IPS-NIHi7 (cell line): ENCODE data around the gene FOXD2.
A peak's percentile ranks its signal among the peaks of the same experiment; 100 is the strongest.

Experiments used
- DNase-seq: peaks from one replicate; pipeline ENCODE4 v3.0.0; 2012; ENCODE audit warnings: mixed read lengths; ENCODE audit errors: extremely low spot score

FOXD2 gene

DNA sequence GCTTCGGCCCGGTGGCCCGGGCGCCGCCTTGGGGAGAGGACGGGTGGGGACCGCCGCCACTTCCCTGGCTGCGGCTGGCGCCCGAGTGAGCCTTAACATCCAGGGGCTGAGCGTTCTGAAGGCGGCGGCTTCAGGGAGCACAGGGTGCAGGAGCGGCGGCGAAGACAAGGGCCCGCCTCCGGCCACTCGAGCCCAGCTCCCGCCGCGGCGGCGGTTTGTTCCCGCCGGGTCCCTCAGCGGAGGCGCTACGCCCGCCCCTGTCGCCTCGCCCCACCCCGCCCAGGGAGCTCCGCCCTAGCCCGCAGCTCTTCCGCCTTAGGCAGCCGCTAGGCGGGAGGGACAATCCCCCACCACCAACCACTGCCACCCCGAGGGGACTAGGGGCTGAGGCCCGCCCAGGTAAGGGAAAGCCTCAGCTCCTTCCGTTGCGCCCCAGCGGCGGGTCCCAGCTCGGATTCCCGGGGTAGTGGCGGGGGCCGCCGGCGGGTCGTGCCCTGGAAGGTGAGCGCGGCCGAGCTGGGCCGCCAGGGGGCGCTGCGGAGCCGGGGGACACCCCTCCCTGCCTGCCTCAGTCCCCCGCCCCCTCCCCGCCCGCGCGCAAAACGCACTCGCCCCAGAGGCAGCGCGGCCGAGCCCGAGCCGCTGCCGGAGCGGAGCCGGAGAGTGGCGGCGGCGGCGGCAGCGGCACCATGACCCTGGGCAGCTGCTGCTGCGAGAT, at the start of gene FOXD2:
TSS of gene FOXD2 (plus strand) at position 598 of the 718 bp plus-strand sequence. CDS start at position 690, 92 bp downstream.
- DNase-seq, result peak; percentile 88

DNA sequence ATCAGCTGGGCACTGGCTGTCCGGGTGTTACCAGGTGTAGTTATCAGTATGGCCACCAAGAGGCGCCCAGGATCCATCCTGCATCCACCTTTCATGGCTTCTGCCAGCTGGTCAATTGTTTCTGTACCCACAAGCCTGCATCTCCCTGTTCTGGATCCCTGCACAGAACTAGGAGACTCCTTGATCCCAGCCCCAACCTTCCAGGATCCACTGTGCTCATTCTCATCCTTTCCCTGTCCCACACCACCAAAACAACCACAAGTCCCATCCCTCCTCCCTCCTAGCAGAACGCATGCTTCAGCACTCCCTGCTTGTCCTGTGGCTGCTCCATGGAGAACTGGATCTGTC, 49.0 kb upstream of the FOXD2 start:
- peak; percentile 89 for DNase-seq

GRCh38 chr1:47389731-47390130, 48.1 kb upstream of the FOXD2 start:
- no peak for DNase-seq

DNA sequence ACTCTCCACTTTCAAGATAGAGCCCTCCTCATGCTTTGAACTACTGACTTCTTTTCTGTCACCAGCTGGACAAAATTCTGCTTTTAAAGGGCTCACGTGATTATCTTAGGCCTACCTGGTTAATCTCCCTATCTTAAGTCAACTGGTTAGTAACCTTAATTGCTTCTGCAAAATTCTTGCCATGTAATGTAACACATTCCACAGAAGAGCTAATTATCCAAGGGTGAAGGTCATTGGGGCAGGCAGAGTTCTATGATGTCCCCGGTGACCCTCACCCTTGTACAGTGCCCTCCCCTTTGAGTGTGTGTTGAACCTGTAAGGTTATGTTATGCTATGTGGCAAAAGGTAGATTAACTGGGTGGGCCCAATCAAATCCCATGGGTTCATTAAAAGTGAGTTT, 47.0 kb upstream of the FOXD2 start:
- DNase-seq, result no peak

- DNase-seq, result no peak
Observed at GRCh38 chr1:47393141-47393540, 44.7 kb upstream of the FOXD2 start.

- DNase-seq, result no peak
Observed at GRCh38 chr1:47395433-47395832, 42.4 kb upstream of the FOXD2 start.

DNA sequence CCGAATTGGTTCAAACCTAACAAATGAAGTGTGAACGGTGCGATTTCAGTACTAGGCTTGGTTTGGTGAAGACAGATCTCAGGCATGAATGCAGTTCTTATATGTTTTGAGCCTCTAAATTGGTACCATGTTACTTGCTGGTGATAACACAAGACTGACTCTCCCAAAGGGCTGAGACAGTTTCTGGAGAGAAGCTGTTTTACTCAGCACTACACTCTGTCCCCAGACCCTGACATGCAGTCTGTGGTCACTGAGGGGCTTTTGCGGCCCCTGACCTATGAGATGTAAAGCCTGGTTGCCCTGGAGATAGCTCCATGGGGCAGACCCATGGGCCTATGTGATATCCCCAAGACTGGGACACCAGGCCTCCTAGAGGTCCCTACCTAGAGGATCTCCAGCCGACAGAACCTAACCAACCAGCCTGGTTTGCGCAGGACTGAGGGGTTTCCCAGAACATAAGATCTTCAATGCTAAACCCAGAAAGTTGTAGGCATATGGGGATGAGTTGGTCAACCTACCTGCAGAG, 41.1 kb upstream of the FOXD2 start:
- no peak for DNase-seq

DNA sequence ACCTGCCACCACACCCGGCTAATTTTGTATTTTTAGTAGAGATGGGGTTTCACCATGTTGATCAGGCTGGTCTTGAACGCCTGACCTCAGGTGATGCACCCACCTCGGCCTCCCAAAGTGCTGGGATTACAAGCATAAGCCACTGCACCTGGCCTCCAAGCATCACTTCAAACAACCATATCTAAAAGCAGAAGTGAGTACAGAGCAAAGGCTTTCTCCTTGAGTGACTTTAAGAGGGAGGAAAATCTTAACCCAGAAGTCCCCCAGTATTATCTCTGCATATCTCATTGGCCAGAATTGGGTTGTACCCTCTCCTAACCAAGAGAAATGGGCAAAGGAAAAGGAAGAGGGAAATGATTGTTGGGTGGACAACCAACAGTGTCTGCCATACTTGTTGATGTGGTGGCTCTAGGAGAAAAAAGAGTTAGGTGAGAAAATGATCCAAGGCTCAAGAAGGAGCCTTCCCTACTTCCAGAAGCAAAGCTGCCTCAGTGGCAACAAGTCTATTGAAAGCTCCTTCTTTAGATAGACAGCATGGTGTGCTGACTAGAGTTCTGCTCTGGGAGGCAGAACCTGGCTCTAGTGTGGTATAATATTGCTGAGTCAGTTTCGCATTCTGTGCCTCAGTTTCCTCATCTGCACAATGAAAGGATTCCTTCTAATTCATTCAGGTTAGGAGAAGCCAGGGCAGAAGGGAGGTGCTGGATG, 38.6 kb upstream of the FOXD2 start:
- no peak for DNase-seq

DNA sequence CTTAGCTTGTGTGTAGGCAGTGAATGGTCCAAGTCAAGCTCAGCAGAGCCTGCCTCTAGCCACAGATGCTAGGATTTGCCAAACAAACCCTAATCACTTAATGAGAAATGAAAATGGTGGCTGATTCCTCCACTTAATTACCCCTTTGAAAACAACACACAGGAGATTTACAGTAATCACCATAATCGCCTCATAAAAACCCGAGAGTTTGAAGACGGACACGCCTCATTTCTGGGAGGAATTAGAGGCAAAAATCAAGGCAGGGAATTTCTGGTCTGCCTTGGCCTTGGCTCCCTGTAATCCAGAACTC, 38.0 kb upstream of the FOXD2 start:
- no peak for DNase-seq

DNA sequence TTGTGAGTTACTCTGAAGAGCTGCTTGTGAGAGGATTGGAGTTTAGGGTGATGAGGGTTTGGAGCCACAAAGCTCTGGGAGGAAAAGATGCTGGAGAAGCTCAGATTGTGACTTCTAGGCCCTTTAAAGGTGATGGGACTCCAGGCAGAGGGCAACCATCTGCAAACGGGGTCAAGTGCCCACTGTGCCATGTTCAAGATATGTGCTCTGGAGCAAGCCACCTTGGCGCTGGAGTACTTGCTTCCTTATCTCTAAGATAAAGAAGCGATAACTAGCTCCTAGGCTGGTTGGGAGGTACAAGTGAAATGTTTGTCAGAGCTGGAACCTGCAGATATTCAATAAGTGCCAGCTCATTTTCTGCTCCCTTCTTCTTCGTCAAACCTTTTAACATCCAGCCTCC, 36.1 kb upstream of the FOXD2 start:
- no peak for DNase-seq

DNA sequence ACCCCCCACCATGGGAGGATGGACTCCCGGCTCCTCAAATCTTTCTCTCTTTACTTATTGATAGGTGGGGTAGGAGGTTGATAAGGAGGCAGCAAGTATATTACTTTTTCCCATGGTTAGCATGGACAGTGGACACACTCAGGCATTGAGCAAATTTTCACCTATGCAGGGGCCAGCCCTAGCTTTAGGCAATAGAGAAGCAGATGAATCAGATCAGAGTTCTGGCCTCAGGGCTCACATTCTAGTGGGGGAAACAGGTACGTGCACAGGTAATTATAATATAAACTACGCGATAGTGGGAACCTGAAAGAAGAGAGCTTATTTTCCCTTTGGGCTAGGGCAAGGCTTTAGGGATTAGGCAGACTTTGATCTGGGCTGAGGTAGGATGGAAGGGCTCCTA, 35.3 kb upstream of the FOXD2 start:
- no peak for DNase-seq

DNA sequence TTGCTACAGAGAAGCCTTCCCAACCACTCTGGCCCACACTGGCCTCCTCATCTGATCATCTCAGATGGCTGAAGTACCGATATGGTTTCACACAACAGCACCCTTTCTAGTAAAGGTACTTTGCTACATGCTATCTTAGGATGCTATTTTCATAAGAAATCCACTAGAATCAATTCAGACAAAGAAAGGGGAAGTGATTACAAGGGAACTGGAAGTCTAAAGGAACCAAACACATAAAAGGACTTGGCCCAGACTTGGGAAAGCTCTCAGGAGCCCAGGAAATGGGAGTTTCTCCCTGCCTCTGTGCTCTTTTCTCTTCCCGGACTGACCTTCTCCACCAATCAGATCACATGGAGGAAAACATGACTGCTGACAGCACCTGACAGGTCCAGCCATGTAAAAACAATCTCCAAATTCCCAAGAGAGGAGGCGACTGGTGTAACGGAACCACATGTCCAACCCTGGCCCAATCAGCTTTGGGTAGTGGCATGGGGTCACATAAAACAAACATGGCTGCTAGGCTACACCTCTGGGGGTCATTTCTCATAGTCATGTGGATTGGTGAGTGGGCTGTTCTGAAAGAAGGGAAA, 34.4 kb upstream of the FOXD2 start:
- DNase-seq, result no peak

DNA sequence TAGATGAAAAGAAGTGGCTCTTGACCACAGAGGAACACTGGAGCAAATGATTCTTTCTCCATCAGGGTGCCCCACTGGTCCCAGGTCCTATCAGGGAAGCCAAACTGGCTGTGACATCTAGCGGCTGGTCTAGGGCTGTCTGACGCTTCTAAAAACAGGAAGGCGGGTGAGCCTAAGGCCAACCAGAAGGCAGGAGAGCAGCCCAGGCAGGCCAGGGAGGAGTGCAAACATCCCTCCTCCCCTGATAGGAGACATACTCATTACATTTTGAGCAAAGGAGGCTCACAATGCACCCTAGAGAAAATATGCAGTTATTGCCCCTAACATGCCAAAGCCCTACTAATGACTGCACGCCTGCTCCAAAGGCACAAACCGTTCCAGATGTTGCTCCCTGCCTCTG, 32.1 kb upstream of the FOXD2 start:
- no peak for DNase-seq

DNA sequence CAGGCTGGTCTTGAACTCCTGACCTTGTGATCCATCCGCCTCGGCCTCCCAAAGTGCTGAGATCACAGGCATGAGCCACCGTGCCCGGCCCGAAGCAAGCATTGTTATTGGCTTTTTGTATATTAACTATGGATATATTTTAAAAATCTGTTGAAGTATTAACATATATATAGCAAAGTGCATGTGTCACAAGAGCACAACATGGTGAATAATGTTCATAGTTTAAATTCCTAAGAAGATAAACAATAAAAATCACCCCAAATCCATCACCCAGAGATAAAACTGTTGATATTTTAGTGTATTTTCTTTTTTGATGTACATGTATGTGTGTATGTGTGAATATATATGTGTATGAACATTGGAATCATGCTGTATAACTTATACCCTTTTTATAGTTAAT, 30.9 kb upstream of the FOXD2 start:
- DNase-seq, result no peak

DNA sequence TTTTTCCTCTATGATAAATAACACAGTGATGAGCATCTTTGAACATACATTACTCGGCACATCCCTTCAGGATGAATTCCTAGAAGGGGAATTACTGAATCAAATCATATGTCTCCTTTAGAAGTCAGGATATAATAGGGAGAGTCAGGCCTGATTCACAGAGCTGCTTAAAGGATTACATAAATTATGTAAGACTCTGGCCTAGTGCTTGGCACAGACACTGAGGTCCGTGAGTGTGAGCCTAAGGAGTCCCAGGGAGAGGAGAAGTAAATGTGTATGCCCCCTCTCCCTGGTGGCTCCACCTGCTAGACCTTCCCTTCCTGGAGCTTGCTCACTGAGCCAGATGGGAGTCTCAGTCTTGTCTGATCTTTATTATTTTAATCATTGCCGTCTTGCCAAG, 30.4 kb upstream of the FOXD2 start:
- DNase-seq, result no peak

DNA sequence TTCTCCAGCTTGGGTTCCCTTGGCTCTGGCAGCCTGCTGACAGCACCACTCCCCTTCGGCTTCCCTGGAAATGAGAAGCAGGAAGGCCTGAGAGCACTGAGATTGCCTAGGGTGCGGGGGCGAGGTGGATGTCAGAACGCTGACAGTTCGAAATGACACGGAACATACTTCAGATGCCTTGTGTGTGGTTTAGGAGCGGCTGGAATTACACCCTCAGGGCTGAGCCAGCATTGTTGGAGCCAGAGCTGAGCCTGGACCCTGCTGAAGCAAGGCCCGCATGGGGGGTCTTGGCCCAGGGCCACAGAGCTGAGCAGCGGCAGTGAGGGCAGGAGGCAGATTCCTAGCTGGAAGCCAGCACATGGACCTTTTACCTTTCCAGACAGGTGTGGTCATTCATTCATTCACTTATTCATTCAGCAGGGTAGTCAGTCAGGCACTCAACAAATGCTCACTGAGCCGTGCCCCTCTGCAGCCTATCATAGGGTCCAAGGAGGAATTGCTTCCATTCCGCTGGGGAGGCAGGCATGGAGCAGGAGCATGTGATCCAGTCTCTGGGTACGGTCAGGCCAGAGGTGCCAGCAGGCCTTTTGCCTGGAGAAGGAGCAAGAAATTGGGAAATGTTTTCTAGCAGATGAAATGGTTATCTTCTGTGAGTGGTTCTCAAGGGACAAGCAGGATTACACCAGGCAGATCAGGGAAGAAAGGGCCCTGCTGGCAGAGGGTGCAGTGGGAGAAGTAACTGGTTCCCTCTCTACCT, 28.4 kb upstream of the FOXD2 start:
- DNase-seq, result no peak

GRCh38 chr1:47410068-47410455, 27.8 kb upstream of the FOXD2 start:
- no peak for DNase-seq

DNA sequence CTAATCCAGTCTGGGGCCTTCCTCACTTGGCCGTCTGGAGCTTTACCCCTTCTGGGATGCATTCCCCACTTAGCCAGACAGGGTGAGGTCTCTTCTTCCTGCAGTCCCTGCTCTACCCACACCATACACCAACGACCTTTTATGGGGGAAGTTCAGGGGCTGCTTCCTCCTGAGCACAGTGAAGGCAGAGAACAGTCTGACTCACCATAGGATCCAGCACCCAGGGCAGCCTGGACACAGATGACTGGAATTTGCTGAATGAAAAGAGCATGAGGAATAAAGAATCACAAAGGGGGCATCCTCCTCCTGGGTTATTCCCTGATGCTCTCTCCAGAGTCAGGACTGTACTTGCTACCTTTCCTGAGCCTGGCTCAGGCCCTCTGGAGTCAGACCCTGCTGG, 26.4 kb upstream of the FOXD2 start:
- no peak for DNase-seq

DNA sequence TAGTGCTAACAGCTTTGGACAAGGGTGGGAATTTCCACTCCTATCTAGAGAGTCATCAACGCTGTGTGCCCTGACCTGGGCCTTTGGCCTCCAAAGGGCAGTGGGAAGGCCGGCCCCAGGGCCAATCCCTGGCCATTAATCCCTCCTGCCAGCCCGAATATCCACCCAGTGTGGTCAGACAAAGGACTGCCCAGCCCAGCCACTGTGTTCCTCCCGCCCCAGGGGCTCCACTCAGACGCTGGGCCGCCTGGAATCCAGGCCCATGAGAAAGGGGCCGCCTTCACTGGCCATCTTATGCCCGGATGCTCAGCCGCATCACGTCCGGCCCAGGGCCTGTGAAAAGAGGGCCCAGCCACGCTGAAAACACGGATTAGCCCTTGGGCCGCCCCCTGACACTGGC, 25.4 kb upstream of the FOXD2 start:
- no peak for DNase-seq

- DNase-seq, result no peak
Observed at GRCh38 chr1:47415728-47416318, 22.0 kb upstream of the FOXD2 start, which contains the start of gene FOXE3. Gene FOXE3 (plus strand): TSS chr1:47416285. CDS start chr1:47416316, 31 bp downstream.

GRCh38 chr1:47416319-47417169, 21.3 kb upstream of the FOXD2 start:
- DNase-seq, result no peak
